ENCODE results near the gene STAU1.

- no peak for TF ChIP-seq CTCF (IDR thresholded peaks at IDR 0.05; ENCODE audit: low read depth, low read length, missing input control)
- no peak for TF ChIP-seq TAF1 (conservative IDR thresholded peaks at IDR 0.05)
- no peak for TF ChIP-seq HNF4A (conservative IDR thresholded peaks at IDR 0.05)
- TF ChIP-seq REST (IDR thresholded peaks at IDR 0.05): no peak
- no peak for TF ChIP-seq EGR1 (IDR thresholded peaks at IDR 0.05; ENCODE audit: low read depth in 2 of 2)
- no peak for TF ChIP-seq ZBTB33 (IDR thresholded peaks at IDR 0.05)
- no peak for TF ChIP-seq GABPA (IDR thresholded peaks at IDR 0.05 in 1 of 2, conservative IDR thresholded peaks at IDR 0.05 in 1 of 2)
These were observed 41.5 kb downstream of the STAU1 start for GRCh38 chr20:49146442-49147225.

Measured in liver (tissue), 3 donors.